ENCODE data around the gene IFI44. TPM values are rescaled to one million over a fixed set of nuclear protein-coding genes. Genes with fewer than 3 reads are reported as not detected.

IFI44 gene, protein sequence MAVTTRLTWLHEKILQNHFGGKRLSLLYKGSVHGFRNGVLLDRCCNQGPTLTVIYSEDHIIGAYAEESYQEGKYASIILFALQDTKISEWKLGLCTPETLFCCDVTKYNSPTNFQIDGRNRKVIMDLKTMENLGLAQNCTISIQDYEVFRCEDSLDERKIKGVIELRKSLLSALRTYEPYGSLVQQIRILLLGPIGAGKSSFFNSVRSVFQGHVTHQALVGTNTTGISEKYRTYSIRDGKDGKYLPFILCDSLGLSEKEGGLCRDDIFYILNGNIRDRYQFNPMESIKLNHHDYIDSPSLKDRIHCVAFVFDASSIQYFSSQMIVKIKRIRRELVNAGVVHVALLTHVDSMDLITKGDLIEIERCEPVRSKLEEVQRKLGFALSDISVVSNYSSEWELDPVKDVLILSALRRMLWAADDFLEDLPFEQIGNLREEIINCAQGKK
- 9.6 and 11.8 TPM in 2 replicates for total RNA-seq
- polyA plus RNA-seq = 10.1 and 12.3 TPM in 2 replicates
- polyA plus RNA-seq (2011; cell fraction: cytosol; rRNA removed) = 14.2 and 16.1 TPM in 2 replicates
- 45.8 and 48.3 TPM in 2 replicates for polyA plus RNA-seq (2011; cell fraction: nucleus; rRNA removed)
- polyA plus RNA-seq (2012) = 17.1 and 29.7 TPM in 2 replicates
- polyA minus RNA-seq = 20.1 and 21.7 TPM in 2 replicates
- polyA minus RNA-seq (2011; cell fraction: cytosol; rRNA and poly(A)+ RNA removed) = 0.92 TPM
- polyA minus RNA-seq (2011; cell fraction: nucleus; rRNA and poly(A)+ RNA removed) = 24.0 and 30.1 TPM in 2 replicates
- Bru-seq, nascent RNA = percentile 74 among the genes with signal in this experiment
- percentile 75 among the genes with signal in this experiment for BruChase-seq, experiment 1, labeled RNA remaining after a 6-hour chase
- BruChase-seq, experiment 2, labeled RNA remaining after a 2-hour chase = percentile 78 among the genes with signal in this experiment
- long read RNA-seq, partial matches to known transcripts = 1 of 5 reads
- long read RNA-seq, other reads (novel, unspliced or antisense) = 0 of 5 reads

DNA sequence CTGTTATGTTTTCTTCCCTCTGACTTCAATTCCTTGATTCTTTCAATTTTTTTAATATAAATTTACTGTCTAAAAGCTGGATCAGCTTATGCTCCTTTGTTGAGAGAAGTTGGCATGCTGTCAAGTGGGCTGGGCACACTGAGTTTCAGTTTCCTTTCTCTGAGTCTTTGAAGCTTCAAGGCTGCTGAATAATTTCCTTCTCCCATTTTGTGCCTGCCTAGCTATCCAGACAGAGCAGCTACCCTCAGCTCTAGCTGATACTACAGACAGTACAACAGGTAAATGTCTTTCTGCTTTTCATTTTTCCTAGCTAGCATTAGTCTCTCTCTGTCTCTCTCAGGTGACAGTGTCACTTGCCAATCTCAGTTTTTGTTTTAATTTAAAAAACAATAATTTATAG, at the start of gene IFI44:
Gene IFI44 (plus strand): TSS at position 204 of the 400 bp plus-strand sequence. CDS start 365 bp downstream, outside the sequence.
- DNase-seq (ENCODE audit: low read depth, low spot score) (peak; percentile 93), FAIRE-seq (peak; percentile 91)
- no peaks in the 10 kb centered on the region for H3K36me3 ChIP-seq (ENCODE audit: control insufficient read depth in 2 of 2, extremely low read depth in 1 of 2, insufficient read depth in 2 of 2, low read length in 2 of 2)
- H3K79me2 ChIP-seq (ENCODE audit: control insufficient read depth, insufficient read depth, low read length) = no peaks in the 10 kb centered on the region
- POLR2A ChIA-PET = no interaction called here
- H3K4me3 ChIP-seq (replicated peaks in 1 of 3; ENCODE audit: insufficient read depth in 1 of 3, low read depth in 1 of 3, low read length in 3 of 3) = peak within 1 kb of the TSS in 2 of 3 experiments; percentile 22 to 67
- H3K9me3 ChIP-seq (replicated peaks; ENCODE audit: control insufficient read depth, insufficient read depth, low read length) = no peaks in the 10 kb centered on the region
- no peaks in the 10 kb centered on the region for H3K27me3 ChIP-seq (ENCODE audit: control insufficient read depth in 2 of 2, insufficient read depth in 2 of 2, low read length in 2 of 2)
- dilution Hi-C loops (cut with MboI; ENCODE audit: extremely low pct_ligation_motif_present, low sequenced_read_pairs) = no loop called here
- CTCF ChIA-PET = interaction anchor here (0.7 to 1.3 kb wide), 3 partner anchors 23 to 32 kb away, joined by 3 to 8 read pairs (median 5); no protein-coding TSS in a partner anchor
- H3K4me1 ChIP-seq (ENCODE audit: control insufficient read depth, extremely low read depth, insufficient read depth, low read length) = peaks cover 13% of the 10 kb centered on the region
- intact Hi-C loops (cut with micrococcal nuclease) = loop anchor here (1.0 kb wide), 1 partner anchor 29 kb away; the partner anchor contains the start of gene IFI44L
- no peaks in the 10 kb centered on the region for H4K20me1 ChIP-seq (replicated peaks; ENCODE audit: control insufficient read depth, extremely low read depth, insufficient read depth, low read length)
- H2AFZ ChIP-seq (ENCODE audit: low read depth, low read length) = peak within 1 kb of the TSS; percentile 67
- H3K9ac ChIP-seq (replicated peaks; ENCODE audit: extremely low read depth, insufficient read depth, low read length) = peak within 1 kb of the TSS; percentile 53
- peak; percentile 77 for TF ChIP-seq POLR2A (IDR thresholded peaks at IDR 0.05; ENCODE audit: low read depth, low read length)
- peak; percentile 52 for TF ChIP-seq POLR2AphosphoS5 (IDR thresholded peaks at IDR 0.05; ENCODE audit: insufficient read depth, low read depth, low read length)
- no peak for TF ChIP-seq FOS (IDR thresholded peaks at IDR 0.05; ENCODE audit: borderline replicate concordance, insufficient read depth, low read length)
- no peak within 1 kb of the TSS for H3K27ac ChIP-seq (ENCODE audit: insufficient read depth, low read depth, low read length)
- H3K4me2 ChIP-seq (ENCODE audit: insufficient read depth, low read length) = peak within 1 kb of the TSS; percentile 81
- H3K9me1 ChIP-seq (replicated peaks; ENCODE audit: control insufficient read depth, extremely low read depth, insufficient read depth, low read length) = no peaks in the 10 kb centered on the region
- BruUV-seq (replicated peaks) = no TSS peak

DNA sequence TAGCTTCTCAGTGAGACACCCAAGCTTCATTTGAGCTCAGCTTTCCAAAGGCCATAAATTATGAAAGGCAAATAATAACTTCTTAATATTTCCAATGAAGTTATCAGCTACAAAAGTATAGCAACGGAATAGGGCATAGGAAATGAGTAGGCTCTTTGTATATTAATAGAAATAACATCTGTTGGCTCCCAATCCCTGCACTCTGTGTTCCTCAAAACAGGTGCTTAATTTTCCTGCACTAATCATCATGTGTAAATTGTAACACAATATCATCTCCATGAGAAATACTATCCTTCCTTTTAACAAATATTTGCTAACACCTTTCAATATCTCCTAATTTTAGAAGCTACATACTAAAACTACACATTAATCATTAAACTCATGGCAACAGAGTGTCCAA, 48.6 kb upstream of the IFI44 start:
- ChIA-PET CTCF (interaction anchor here (1.2 to 2.4 kb wide), 7 partner anchors 11 to 470 kb away, joined by 3 to 10 read pairs (median 5); no protein-coding TSS in a partner anchor), POLR2A (interaction anchor here (0.5 to 0.6 kb wide), 2 partner anchors 124 to 463 kb away, joined by 3 to 5 read pairs; no protein-coding TSS in a partner anchor)
- DNase-seq (ENCODE audit: low read depth, low spot score) = peak; percentile 9
- H2AFZ ChIP-seq (ENCODE audit: low read depth, low read length) = no peak overlapping the region
- no peaks in the 10 kb centered on the region for H3K27me3 ChIP-seq (ENCODE audit: control insufficient read depth in 2 of 2, insufficient read depth in 2 of 2, low read length in 2 of 2)
- no peak overlapping the region for H3K4me3 ChIP-seq (replicated peaks in 1 of 3; ENCODE audit: insufficient read depth in 1 of 3, low read depth in 1 of 3, low read length in 3 of 3)
- dilution Hi-C loops (cut with MboI; ENCODE audit: extremely low pct_ligation_motif_present, low sequenced_read_pairs) = no loop called here
- no peak overlapping the region for H3K4me2 ChIP-seq (ENCODE audit: insufficient read depth, low read length)
- H3K9me3 ChIP-seq (replicated peaks; ENCODE audit: control insufficient read depth, insufficient read depth, low read length) = no peaks in the 10 kb centered on the region
- intact Hi-C loops (cut with micrococcal nuclease) = loop anchor here (10.0 kb wide), 1 partner anchor 186 kb away; no protein-coding TSS in a partner anchor
- no peaks in the 10 kb centered on the region for H3K4me1 ChIP-seq (ENCODE audit: control insufficient read depth, extremely low read depth, insufficient read depth, low read length)
- TF ChIP-seq FOS (IDR thresholded peaks at IDR 0.05; ENCODE audit: borderline replicate concordance, insufficient read depth, low read length) (no peak), EZH2 (IDR thresholded peaks at IDR 0.05; ENCODE audit: borderline replicate concordance, low read depth, low read length, severe bottlenecking) (no peak), JUN (IDR thresholded peaks at IDR 0.05; ENCODE audit: borderline replicate concordance, insufficient read depth, insufficient read length, low read depth) (no peak), MYC (IDR thresholded peaks at IDR 0.05; ENCODE audit: low read depth, low read length) (no peak), GATA2 (IDR thresholded peaks at IDR 0.05; ENCODE audit: insufficient read depth, insufficient read length, low read depth, low read length) (no peak), POLR2A (IDR thresholded peaks at IDR 0.05; ENCODE audit: low read depth, low read length) (no peak), POLR2AphosphoS5 (IDR thresholded peaks at IDR 0.05; ENCODE audit: insufficient read depth, low read depth, low read length) (no peak)
- TF ChIP-seq, protein P1, sequence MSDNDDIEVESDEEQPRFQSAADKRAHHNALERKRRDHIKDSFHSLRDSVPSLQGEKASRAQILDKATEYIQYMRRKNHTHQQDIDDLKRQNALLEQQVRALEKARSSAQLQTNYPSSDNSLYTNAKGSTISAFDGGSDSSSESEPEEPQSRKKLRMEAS (IDR thresholded peaks at IDR 0.05; ENCODE audit: insufficient read depth, insufficient read length) = no peak
- TF ChIP-seq, protein P2, sequence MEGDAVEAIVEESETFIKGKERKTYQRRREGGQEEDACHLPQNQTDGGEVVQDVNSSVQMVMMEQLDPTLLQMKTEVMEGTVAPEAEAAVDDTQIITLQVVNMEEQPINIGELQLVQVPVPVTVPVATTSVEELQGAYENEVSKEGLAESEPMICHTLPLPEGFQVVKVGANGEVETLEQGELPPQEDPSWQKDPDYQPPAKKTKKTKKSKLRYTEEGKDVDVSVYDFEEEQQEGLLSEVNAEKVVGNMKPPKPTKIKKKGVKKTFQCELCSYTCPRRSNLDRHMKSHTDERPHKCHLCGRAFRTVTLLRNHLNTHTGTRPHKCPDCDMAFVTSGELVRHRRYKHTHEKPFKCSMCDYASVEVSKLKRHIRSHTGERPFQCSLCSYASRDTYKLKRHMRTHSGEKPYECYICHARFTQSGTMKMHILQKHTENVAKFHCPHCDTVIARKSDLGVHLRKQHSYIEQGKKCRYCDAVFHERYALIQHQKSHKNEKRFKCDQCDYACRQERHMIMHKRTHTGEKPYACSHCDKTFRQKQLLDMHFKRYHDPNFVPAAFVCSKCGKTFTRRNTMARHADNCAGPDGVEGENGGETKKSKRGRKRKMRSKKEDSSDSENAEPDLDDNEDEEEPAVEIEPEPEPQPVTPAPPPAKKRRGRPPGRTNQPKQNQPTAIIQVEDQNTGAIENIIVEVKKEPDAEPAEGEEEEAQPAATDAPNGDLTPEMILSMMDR (IDR thresholded peaks at IDR 0.05; ENCODE audit: extremely low read depth in 1 of 2, insufficient read depth in 1 of 2, low read depth in 1 of 2, low read length in 2 of 2) = no peak
- no peak overlapping the region for H3K9ac ChIP-seq (replicated peaks; ENCODE audit: extremely low read depth, insufficient read depth, low read length)
- no peaks in the 10 kb centered on the region for H4K20me1 ChIP-seq (replicated peaks; ENCODE audit: control insufficient read depth, extremely low read depth, insufficient read depth, low read length)
- no peaks in the 10 kb centered on the region for H3K9me1 ChIP-seq (replicated peaks; ENCODE audit: control insufficient read depth, extremely low read depth, insufficient read depth, low read length)
- H3K27ac ChIP-seq (ENCODE audit: insufficient read depth, low read depth, low read length) = no peak overlapping the region
- no peaks in the 10 kb centered on the region for H3K79me2 ChIP-seq (ENCODE audit: control insufficient read depth, insufficient read depth, low read length)
- H3K36me3 ChIP-seq (ENCODE audit: control insufficient read depth in 2 of 2, extremely low read depth in 1 of 2, insufficient read depth in 2 of 2, low read length in 2 of 2) = no peaks in the 10 kb centered on the region
- FAIRE-seq = no peak
- BruUV-seq (replicated peaks) = no TSS peak

Measured in endothelial cell of umbilical vein (primary cell).